NCI-H1930 (cell line): ENCODE results near the gene IFIT5.
"Not testable (repeated sequence)": the region's sequence is repeated elsewhere in the genome, so short reads cannot be mapped to it uniquely, and the experiment has no call there.

Source experiments
- DNase-seq, 2 experiments: peaks; one replicate each; lab custom pipeline; 2025; lab: John Stamatoyannopoulos, UW

The IFIT5 gene

GRCh38 chr10:89414146-89414878 lies at the start of gene IFIT5:
Gene IFIT5 (plus strand): TSS chr10:89414568. CDS start chr10:89414799, 231 bp downstream.
- DNase-seq, result peak; percentile 16 to 32

GRCh38 chr10:89367529-89367928 lies 46.8 kb upstream of the IFIT5 start:
- DNase-seq, result no peak

- DNase-seq, result no peak
Observed at GRCh38 chr10:89368129-89368528, 46.2 kb upstream of the IFIT5 start.

GRCh38 chr10:89369156-89370105 lies 44.9 kb upstream of the IFIT5 start:
- DNase-seq, result no peak

- DNase-seq, result no peak
Observed at GRCh38 chr10:89371079-89371478, 43.3 kb upstream of the IFIT5 start.

GRCh38 chr10:89371987-89372386 lies 42.4 kb upstream of the IFIT5 start:
- no peak for DNase-seq

- no peak for DNase-seq
Observed at GRCh38 chr10:89373916-89374711, 40.3 kb upstream of the IFIT5 start.

- no peak for DNase-seq
Observed at GRCh38 chr10:89374713-89375141, 39.6 kb upstream of the IFIT5 start.

GRCh38 chr10:89377705-89378637 lies 36.4 kb upstream of the IFIT5 start, which contains the start of gene IFIT1B:
Gene IFIT1B (plus strand): TSS chr10:89378056. CDS start chr10:89378136, 80 bp downstream.
- no peak for DNase-seq

GRCh38 chr10:89379103-89379502 lies 35.3 kb upstream of the IFIT5 start:
- DNase-seq, result no peak

GRCh38 chr10:89382757-89383156 lies 31.6 kb upstream of the IFIT5 start:
- DNase-seq, result no peak

- DNase-seq, result no peak
Observed at GRCh38 chr10:89384474-89385340, 29.7 kb upstream of the IFIT5 start.

GRCh38 chr10:89388806-89389205 lies 25.6 kb upstream of the IFIT5 start:
- DNase-seq, result no peak

GRCh38 chr10:89389254-89389653 lies 25.1 kb upstream of the IFIT5 start:
- no peak for DNase-seq

- no peak for DNase-seq
Observed at GRCh38 chr10:89390476-89391225, 23.7 kb upstream of the IFIT5 start.

- DNase-seq, result not testable (repeated sequence)
Observed at GRCh38 chr10:89391226-89391576, 23.2 kb upstream of the IFIT5 start.

- DNase-seq, result no peak
Observed at GRCh38 chr10:89391907-89392756, 22.2 kb upstream of the IFIT5 start, which contains the start of gene IFIT1. Gene IFIT1 (plus strand): TSS chr10:89392623. CDS start chr10:89392713, 90 bp downstream.

GRCh38 chr10:89392974-89393373 lies 21.4 kb upstream of the IFIT5 start:
- no peak for DNase-seq
